GM21737 (cell line): ENCODE results near the gene POU6F1.
"Not testable (repeated sequence)": the region's sequence is repeated elsewhere in the genome, so short reads cannot be mapped to it uniquely, and the experiment has no call there.

ENCODE experiments used
- ATAC-seq: cut with Tn5 transposase; IDR thresholded peaks from one replicate; pipeline ENCODE4 v1.9.1; 2021; ENCODE audit warnings: mild to moderate bottlenecking, moderate library complexity; ENCODE audit not compliant: unreplicated experiment

Gene POU6F1

GRCh38 chr12:51227962-51228361 is 10.1 kb upstream of the POU6F1 start:
- no peak for ATAC-seq

DNA sequence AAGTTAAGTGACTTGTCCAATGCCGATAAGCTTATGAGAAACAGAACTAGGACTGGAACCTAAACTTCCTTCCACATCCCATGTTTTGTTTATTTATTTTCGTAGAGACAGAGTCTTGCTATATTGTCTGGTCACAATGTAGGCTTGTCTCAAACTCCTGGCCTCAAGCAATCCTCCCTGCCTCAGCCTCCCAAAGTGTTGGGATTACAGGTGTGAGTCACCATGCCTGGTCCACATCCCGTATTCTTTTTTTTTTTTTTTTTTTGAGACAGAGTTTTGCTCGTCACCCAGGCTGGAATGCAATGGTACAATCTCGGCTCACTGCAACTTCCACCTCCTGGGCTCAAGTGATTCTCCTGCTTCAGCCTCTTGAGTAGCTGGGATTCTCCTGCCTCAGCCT is 9.2 kb upstream of the POU6F1 start:
- ATAC-seq, result not testable (repeated sequence)

- ATAC-seq, result no peak
Observed at GRCh38 chr12:51225771-51226170, 7.9 kb upstream of the POU6F1 start.

- ATAC-seq, result no peak
Observed at GRCh38 chr12:51225234-51225633, 7.4 kb upstream of the POU6F1 start.

GRCh38 chr12:51224625-51225024 is 6.8 kb upstream of the POU6F1 start:
- no peak for ATAC-seq

GRCh38 chr12:51222461-51222860 is 4.6 kb upstream of the POU6F1 start:
- ATAC-seq, result no peak

GRCh38 chr12:51219857-51220256 is 2.0 kb upstream of the POU6F1 start:
- not testable (repeated sequence) for ATAC-seq

DNA sequence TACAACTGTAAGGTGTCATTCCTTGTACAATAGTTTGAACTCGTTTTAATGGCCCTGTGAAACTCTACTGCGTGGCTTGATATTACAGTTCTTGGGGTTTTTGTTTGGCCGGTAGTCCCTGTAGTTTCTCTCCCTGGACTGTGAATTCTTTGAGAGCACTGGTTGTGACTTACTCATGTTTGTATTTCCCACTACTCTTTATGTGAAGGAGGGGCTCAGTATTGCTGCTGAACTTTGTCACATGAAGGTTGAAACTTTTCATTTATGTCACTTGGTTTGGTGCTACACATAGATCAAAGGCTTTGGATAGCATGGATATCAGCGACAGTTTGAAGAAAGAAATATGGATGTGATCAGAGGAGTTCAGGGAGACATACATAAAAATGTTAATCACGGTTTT is 1.5 kb upstream of the POU6F1 start:
- no peak for ATAC-seq

GRCh38 chr12:51218607-51219161 is 822 bp upstream of the POU6F1 start:
- no peak for ATAC-seq

- peak; percentile 20 for ATAC-seq
Observed at GRCh38 chr12:51217133-51217967, 512 bp downstream of the POU6F1 start.

- no peak for ATAC-seq
Observed at GRCh38 chr12:51216642-51217041, 1.2 kb downstream of the POU6F1 start.

DNA sequence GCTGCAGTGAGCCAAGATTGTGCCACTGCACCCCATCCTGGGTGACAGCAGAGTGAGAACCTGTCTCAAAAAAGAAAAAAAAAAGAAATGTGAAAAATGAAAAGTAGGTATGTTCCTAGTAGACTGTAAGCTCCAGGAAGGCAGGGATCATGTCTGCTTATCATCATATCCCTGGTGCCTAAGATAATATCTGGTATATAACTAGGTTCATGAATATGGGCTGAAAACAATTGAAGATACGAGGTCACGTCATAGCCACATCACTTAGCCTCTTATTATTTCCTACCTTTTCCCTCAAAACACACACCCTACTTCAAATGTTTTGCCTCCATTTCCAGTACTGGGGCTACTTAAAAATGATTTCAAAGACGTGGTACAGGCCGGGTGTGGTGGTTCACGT is 3.0 kb downstream of the POU6F1 start:
- ATAC-seq, result no peak

DNA sequence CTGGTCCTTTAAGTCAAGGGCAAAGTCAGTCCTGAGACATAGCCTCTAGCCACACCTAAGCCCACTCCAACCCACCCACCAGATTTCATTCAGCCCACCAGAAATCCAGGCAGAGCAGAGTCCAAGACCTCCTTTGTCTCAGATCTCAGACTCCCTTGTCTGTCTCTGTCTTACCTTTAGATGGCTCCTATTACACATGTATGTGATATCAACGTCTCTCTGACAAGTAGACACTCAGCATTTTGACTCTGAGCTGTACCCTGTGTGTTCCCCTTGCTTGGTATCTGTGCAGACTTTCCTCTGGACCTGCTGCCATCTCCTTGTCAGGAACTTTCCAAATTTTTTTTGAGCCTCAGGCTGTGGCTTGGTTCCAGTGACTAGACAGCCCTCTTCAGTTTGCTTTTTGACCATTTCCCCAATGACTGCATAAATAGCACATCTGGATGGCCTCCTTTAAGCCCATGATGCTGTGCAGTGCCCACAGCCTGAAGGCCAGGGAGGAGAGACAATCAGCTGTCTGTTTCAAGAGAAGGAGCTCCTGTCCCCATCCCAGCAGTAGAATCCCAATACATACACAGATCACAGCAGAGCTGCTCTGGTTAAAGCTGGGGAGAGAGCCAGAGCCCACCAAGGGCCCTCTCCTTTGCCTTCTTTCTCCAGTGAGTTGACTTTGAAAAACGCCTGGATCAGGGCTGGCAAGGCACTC is 7.0 kb downstream of the POU6F1 start:
- ATAC-seq, result no peak

DNA sequence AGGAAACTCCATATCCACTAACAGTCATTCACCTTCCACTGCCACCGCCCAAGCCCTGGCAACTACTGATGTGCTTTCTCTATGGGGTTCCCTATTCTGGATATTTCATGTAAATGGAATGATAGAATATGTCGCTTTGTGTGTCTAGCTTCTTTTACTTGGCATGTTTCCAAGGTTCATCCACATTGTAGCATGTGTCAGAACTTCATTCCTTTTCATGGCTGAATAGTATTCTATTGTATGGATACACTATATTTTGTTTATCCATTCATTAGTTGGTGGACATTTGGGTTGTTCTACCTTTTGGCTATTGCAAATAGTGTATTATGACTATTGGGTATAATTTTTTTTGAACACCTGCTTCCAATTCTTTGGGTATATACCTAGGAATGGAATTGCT is 8.6 kb downstream of the POU6F1 start:
- ATAC-seq, result no peak

DNA sequence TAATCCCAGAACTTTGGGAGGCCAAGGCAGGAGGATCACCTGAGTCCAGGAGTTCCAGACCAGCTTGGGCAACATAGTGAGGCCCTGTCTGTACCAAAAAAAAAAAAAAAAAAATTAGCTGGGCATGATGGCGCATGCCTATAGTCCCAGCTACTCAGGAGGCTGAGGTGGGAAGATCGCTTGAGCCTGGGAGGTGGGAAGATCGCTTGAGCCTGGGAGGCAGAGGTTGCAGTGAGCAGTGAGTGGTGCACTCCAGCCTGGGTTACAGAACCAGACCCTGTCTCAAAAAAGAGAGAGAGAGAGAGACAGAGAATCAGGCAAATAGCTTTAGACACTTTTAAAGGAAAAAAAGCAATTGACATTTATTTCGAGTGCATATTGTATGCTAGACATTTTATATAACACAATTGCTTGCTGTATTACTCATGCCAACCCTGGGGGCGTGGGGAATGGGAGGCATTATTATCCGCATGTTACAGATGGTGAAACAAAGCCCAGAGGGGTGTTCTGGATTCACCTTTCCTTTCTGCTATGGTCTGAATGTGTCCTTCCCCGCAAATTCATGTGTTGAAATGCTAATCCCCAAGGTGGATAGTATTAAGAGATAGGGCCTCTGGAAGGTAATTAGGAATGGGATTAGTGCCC is 9.7 kb downstream of the POU6F1 start:
- ATAC-seq, result no peak

DNA sequence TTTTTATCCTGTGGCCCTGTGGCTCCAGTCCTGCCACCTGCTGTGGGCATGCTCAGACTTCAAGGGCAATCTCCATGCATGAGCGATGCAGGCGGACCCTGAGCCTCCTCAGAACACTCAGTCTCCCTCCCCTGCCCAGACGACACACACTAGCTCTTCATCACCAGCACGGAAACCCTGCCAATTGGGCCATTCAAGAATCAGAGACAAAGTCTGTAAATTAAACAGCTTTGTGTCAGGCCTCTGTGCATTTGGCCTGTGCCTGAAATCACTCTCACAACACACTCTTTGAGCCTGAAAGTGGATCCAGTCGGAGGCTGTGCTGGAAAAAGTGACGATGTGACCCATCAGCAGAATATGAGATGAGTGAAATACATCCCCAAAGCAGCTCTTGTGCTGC is 12.5 kb downstream of the POU6F1 start:
- no peak for ATAC-seq

DNA sequence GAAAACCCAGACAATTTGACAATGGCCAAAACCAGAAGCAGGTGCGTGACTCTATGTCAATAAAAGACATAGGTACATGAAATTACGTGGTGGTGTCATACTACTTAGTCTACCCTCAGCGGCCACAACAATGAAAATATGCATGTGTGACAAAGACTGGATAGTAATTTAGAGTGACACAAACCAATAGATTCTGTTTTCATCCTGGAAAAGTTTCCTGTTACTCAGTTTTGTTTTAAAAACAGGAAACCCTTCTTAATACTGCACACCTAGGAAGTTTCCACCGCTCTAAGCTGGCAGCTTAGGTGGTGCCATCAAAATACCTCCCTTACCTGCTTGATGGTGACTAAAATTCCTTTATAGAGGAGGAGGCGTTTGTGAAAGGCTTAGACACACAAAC is 15.1 kb downstream of the POU6F1 start:
- no peak for ATAC-seq

DNA sequence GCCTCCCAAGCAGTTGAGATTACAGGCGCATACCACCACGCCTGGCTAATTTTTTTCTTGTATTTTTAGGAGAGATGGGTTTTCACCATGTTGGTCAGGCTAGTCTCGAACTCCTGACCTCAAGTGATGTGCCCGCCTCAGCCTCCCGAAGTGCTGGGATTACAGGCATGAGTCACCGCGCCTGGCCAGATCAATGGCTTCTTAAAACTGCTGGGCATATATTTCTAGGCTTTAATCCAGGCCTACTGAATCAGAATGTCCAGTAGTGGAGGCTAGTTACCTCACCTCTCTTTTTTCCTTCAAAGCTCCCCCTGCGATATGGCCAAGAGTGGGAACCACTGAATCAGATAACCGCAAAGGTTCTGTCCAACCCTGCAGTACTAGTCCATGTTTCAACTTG is 17.1 kb downstream of the POU6F1 start:
- no peak for ATAC-seq

DNA sequence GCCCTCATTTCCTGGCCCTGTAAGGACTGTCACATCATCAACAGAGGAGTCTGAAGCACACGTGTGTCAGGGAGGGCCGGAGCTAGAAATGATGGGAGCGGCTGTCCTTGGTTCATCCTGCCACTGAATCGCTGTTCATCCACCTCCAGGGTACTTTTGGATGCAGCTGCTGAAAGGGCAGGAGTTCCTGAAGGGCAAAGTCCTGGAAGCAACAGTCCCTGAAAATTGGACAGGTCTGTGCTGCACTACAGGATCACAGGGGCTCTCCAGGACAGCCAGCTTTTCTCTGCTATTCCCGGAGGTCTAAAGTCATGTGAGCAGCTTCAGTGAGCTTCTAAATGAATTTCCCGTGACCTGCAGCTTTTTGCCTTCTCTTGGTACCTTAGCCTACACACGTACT is 17.7 kb downstream of the POU6F1 start:
- no peak for ATAC-seq

GRCh38 chr12:51199366-51199945 is 18.4 kb downstream of the POU6F1 start:
- ATAC-seq, result no peak
